ENCODE measurements around the gene TTC7B.

- no peak for TF ChIP-seq CTCF (conservative IDR thresholded peaks at IDR 0.05 in 1 of 2, IDR thresholded peaks at IDR 0.05 in 1 of 2; ENCODE audit: low read depth in 1 of 2, low read length in 2 of 2)
- TF ChIP-seq EZH2 (IDR thresholded peaks at IDR 0.05; ENCODE audit: low read length, missing control alignments): no peak
Observed at GRCh38 chr14:90715495-90715894, 100.7 kb downstream of the TTC7B start.

Measured in fibroblast of lung (primary cell).